Loucy (cell line): ENCODE results near the gene PIAS4.
A peak's percentile ranks its signal among the peaks of the same experiment; 100 is the strongest.

Experiments used
- H2AFZ ChIP-seq: fragments of 200-600 bp; sonication (generic); 2 replicates; pipeline ENCODE4 v1.6.0; 2016; ENCODE audit warnings: antibody characterized with exemption, mild to moderate bottlenecking, low read length, moderate library complexity
- H3F3A ChIP-seq: fragments of 200-600 bp; 2 replicates; pipeline ENCODE4 v1.6.0; 2016; ENCODE audit warnings: antibody characterized with exemption, low read depth, mild to moderate bottlenecking
- H3K27me3 ChIP-seq: fragments of 200-600 bp; sonication (generic); 2 replicates; pipeline ENCODE4 v1.6.1; 2014; ENCODE audit warnings: low read length, mild to moderate bottlenecking; ENCODE audit not compliant: insufficient read depth, poor library complexity, severe bottlenecking
- H3K36me3 ChIP-seq: fragments of 200-600 bp; sonication (generic); 2 replicates; pipeline ENCODE4 v1.6.1; 2016; ENCODE audit warnings: low read length; ENCODE audit not compliant: insufficient read depth
- H3K4me1 ChIP-seq: fragments of 200-600 bp; sonication (generic); 2 replicates; pipeline ENCODE4 v1.5.1; 2014; ENCODE audit warnings: low read length, mild to moderate bottlenecking; ENCODE audit not compliant: insufficient read depth, poor library complexity, severe bottlenecking
- H3K4me2 ChIP-seq: fragments of 200-600 bp; sonication (generic); 2 replicates; pipeline ENCODE4 v1.6.0; 2014; ENCODE audit warnings: antibody characterized with exemption, low read length, low read depth, mild to moderate bottlenecking; ENCODE audit not compliant: poor library complexity, severe bottlenecking
- H3K4me3 ChIP-seq: fragments of 200-600 bp; sonication (generic); 2 replicates; pipeline ENCODE4 v1.5.1; 2014; ENCODE audit warnings: low read length, mild to moderate bottlenecking, mixed read lengths; ENCODE audit not compliant: poor library complexity, severe bottlenecking
- H3K79me2 ChIP-seq: fragments of 200-600 bp; sonication (generic); 2 replicates; pipeline ENCODE4 v1.6.1; 2014; ENCODE audit warnings: low read length; ENCODE audit not compliant: insufficient read depth
- H3K9ac ChIP-seq: fragments of 200-600 bp; sonication (generic); 2 replicates; pipeline ENCODE4 v1.6.0; 2014; ENCODE audit warnings: mild to moderate bottlenecking, low read depth, low read length, moderate library complexity; ENCODE audit not compliant: poor library complexity, severe bottlenecking
- H3K9me2 ChIP-seq: fragments of 200-600 bp; sonication (generic); replicated peaks from 2 replicates; pipeline ENCODE4 v1.6.1; 2016; ENCODE audit warnings: low read depth, low read length, mixed read lengths
- H3K9me3 ChIP-seq: fragments of 200-600 bp; sonication (generic); 2 replicates; pipeline ENCODE4 v1.6.1; 2014; ENCODE audit warnings: mild to moderate bottlenecking, antibody characterized with exemption, low read length, low read depth; ENCODE audit not compliant: insufficient read depth
- H4K20me1 ChIP-seq: fragments of 200-600 bp; sonication (generic); 2 replicates; pipeline ENCODE4 v1.6.0; 2014; ENCODE audit warnings: antibody characterized with exemption, low read length, mild to moderate bottlenecking; ENCODE audit not compliant: insufficient read depth, poor library complexity, severe bottlenecking
- CTCF ChIP-seq: fragments of 200-600 bp; sonication (generic); conservative IDR thresholded peaks from 2 replicates; pipeline ENCODE4 v1.5.1; 2014; ENCODE audit warnings: mild to moderate bottlenecking, antibody characterized with exemption, low read length
- EZH2phosphoT487 ChIP-seq: fragments of 200-600 bp; IDR thresholded peaks from 2 replicates; pipeline ENCODE4 v1.6.1; 2018; ENCODE audit warnings: antibody characterized with exemption, mild to moderate bottlenecking, moderate library complexity, borderline replicate concordance

PIAS4 gene

GRCh38 chr19:3981736-3982681 lies 25.5 kb upstream of the PIAS4 start:
- no peak for TF ChIP-seq EZH2phosphoT487
- TF ChIP-seq CTCF, result no peak
- peak overlapping the region; percentile 98 for H3K9ac ChIP-seq
- no peaks in the 10 kb centered on the region for H3K9me2 ChIP-seq
- H3K79me2 ChIP-seq, result peaks cover 84% of the 10 kb centered on the region
- peaks cover 40% of the 10 kb centered on the region for H3K4me1 ChIP-seq
- H3K4me3 ChIP-seq, result peak overlapping the region; percentile 98
- peaks cover 74% of the 10 kb centered on the region for H3K36me3 ChIP-seq
- peaks cover 9% of the 10 kb centered on the region for H3K27me3 ChIP-seq
- peak overlapping the region; percentile 96 for H3K4me2 ChIP-seq
- peaks cover 81% of the 10 kb centered on the region for H4K20me1 ChIP-seq
- H2AFZ ChIP-seq, result no peak overlapping the region
- H3K9me3 ChIP-seq, result no peaks in the 10 kb centered on the region
- no peaks in the 10 kb centered on the region for H3F3A ChIP-seq

GRCh38 chr19:3982701-3983541 lies 24.6 kb upstream of the PIAS4 start:
- H3K79me2 ChIP-seq, result peaks cover 75% of the 10 kb centered on the region
- no peaks in the 10 kb centered on the region for H3K9me3 ChIP-seq
- H3K9ac ChIP-seq, result peak overlapping the region; percentile 98
- H4K20me1 ChIP-seq, result peaks cover 72% of the 10 kb centered on the region
- H2AFZ ChIP-seq, result no peak overlapping the region
- peaks cover 65% of the 10 kb centered on the region for H3K36me3 ChIP-seq
- TF ChIP-seq EZH2phosphoT487, result no peak
- no peak for TF ChIP-seq CTCF
- H3F3A ChIP-seq, result no peaks in the 10 kb centered on the region; the same call in 1 of the 2 replicates
- H3K4me3 ChIP-seq, result peak overlapping the region; percentile 98
- peaks cover 46% of the 10 kb centered on the region for H3K4me1 ChIP-seq
- peaks cover 9% of the 10 kb centered on the region for H3K27me3 ChIP-seq
- H3K4me2 ChIP-seq, result peak overlapping the region; percentile 96
- H3K9me2 ChIP-seq, result no peaks in the 10 kb centered on the region

GRCh38 chr19:3983542-3983914 lies 24.0 kb upstream of the PIAS4 start:
- Histone ChIP-seq H3K4me2 (peak overlapping the region; percentile 96), H3K9me2 (no peaks in the 10 kb centered on the region), H3K79me2 (peaks cover 69% of the 10 kb centered on the region), H3K36me3 (peaks cover 59% of the 10 kb centered on the region), H3F3A (no peaks in the 10 kb centered on the region; the same call in 1 of the 2 replicates), H3K9me3 (no peaks in the 10 kb centered on the region), H3K9ac (peak overlapping the region; percentile 98), H3K4me1 (peaks cover 46% of the 10 kb centered on the region), H3K4me3 (peak overlapping the region; percentile 98), H2AFZ (no peak overlapping the region), H4K20me1 (peaks cover 66% of the 10 kb centered on the region), H3K27me3 (peaks cover 9% of the 10 kb centered on the region)
- TF ChIP-seq CTCF (no peak), EZH2phosphoT487 (no peak)
